ENCODE data around the gene CMC4. TPM values are rescaled to one million over a fixed set of nuclear protein-coding genes. Genes with fewer than 3 reads are reported as not detected.
A peak's percentile ranks its signal among the peaks of the same experiment; 100 is the strongest.

CMC4 gene
- total and polyA plus RNA-seq, 12 donors = 16.6 to 33.5 (median 22.9) TPM

DNA sequence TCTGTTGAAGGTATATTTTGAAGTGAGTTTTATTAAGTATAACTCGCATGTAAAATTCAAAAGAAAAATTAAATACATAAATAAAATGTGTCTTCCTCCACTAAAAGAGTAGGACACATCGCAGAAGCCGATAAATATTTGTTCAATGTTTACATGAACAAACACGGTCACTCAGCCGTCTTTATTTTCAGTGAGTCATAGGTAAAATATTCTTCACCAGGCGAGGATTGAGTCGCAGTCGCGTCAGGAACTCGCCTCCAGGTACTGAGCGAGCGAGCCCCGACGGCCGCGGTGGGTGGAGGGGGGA, 44.6 kb downstream of the CMC4 start:
- Histone ChIP-seq H3K9me3 (peaks cover 0 to 5% (median 0%) of the 10 kb centered on the region in 11 donors), H3K27me3 (no peaks in the 10 kb centered on the region), H3K36me3 (no peaks in the 10 kb centered on the region), H3K4me1 (peaks cover 0 to 29% (median 4%) of the 10 kb centered on the region in 9 donors), H3K4me3 (peak overlapping the region in 9 of 10 donors; percentile 32 to 75 (median 62)), H3K27ac (peak overlapping the region; percentile 85 to 99 (median 98))
- WGBS, 2 donors = 0 to 1% methylated on average over 15 to 16 of the region's 16 CpGs
- DNase-seq = no peak
- no peak for ATAC-seq
- TF ChIP-seq, protein P1, sequence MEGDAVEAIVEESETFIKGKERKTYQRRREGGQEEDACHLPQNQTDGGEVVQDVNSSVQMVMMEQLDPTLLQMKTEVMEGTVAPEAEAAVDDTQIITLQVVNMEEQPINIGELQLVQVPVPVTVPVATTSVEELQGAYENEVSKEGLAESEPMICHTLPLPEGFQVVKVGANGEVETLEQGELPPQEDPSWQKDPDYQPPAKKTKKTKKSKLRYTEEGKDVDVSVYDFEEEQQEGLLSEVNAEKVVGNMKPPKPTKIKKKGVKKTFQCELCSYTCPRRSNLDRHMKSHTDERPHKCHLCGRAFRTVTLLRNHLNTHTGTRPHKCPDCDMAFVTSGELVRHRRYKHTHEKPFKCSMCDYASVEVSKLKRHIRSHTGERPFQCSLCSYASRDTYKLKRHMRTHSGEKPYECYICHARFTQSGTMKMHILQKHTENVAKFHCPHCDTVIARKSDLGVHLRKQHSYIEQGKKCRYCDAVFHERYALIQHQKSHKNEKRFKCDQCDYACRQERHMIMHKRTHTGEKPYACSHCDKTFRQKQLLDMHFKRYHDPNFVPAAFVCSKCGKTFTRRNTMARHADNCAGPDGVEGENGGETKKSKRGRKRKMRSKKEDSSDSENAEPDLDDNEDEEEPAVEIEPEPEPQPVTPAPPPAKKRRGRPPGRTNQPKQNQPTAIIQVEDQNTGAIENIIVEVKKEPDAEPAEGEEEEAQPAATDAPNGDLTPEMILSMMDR (IDR thresholded peaks at IDR 0.05) = no peak
- intact Hi-C loops (cut with DNase I) = loop anchor here in 1 of 10 donors (5.0 kb wide), 1 partner anchor 46 kb away; the partner anchor contains the start of genes BRCC3, CMC4 and MTCP1

DNA sequence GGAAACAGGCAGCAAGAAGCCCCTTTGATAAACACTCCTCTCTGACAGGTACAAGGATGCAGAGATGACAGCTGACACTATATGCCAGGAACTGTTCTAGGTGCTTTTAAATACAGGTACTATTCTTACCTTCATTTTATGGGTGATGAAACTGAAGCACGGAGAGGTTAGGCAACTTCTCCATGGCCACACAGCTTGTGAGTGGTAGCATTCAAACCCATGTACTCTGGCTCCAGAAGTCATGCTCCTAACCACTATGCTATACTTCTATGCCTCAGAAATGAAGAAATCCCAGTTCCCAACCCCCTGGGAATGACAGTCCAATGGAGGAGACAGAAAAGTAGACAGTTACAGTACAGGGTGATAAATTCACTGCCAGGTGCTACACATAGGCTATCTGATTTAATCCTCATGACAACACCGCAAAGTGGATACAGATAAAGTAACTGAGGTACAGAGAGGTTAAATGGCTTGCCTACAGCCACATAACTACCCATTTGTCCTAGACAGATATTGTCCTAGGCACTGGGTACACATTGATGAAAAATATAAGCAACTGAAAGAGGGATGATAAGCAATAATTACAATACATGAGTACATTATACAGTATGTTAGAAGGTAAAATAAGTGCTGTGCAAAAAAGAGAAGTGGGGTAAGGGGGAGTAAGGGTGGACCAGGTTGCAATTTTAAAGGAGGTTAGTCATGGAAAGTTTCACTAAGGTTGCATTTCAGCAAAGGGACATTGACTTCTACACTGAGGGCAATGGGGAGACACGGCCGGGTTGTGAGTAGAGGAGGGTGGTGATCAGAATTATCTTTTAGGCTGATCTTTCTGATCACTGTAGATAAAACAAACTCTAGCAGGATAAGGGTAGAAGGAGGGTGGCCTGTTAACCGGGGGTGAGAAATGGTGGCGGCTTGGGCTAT, 46.8 kb downstream of the CMC4 start:
- Histone ChIP-seq H3K4me3 (no peak overlapping the region), H3K9me3 (peaks cover 0 to 5% (median 0%) of the 10 kb centered on the region in 11 donors), H3K27me3 (no peaks in the 10 kb centered on the region), H3K27ac (no peak overlapping the region), H3K4me1 (peaks cover 0 to 19% (median 4%) of the 10 kb centered on the region in 9 donors), H3K36me3 (no peaks in the 10 kb centered on the region)
- intact Hi-C loops (cut with DNase I) = no loop called here
- ATAC-seq = no peak
- WGBS, 2 donors = 95% methylated on average over 6 of the region's 6 CpGs
- TF ChIP-seq, protein P1 (IDR thresholded peaks at IDR 0.05) = no peak
- DNase-seq = no peak

DNA sequence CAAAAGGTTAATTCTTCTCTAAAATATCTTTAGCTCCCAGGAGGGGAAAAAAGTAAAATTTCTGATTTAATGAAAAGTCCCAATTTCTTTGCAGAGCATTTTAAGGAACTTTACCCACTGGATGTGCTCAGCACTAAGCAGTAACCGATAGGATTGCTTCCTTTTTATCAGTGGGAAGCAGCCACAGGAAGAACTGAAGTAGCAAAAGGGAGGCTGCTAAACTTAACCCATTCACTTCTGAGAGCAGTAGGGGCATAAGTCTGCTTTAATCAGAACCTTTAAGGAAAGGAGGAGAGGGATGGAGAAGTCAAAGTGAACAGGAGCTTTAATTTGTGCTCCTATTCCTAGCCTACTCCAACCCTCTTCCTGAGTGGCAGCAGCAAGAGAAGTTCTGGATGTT, 48.4 kb downstream of the CMC4 start, which contains the start of gene F8:
Gene F8 (minus strand): TSS at position 139 of the 400 bp plus-strand sequence. CDS start 171 bp downstream, outside the sequence.
- no peak for ATAC-seq
- H3K36me3 ChIP-seq = no peaks in the 10 kb centered on the region
- WGBS, 2 donors = 0 to 10% methylated on average over 1 of the region's 1 CpG
- peak within 1 kb of the TSS; percentile 3 to 54 (median 40) for H3K4me3 ChIP-seq
- H3K9me3 ChIP-seq = peaks cover 0 to 5% (median 0%) of the 10 kb centered on the region in 11 donors
- no peak for DNase-seq
- intact Hi-C loops (cut with DNase I) = no loop called here
- peak within 1 kb of the TSS in 7 of 10 donors; percentile 5 to 79 (median 58) for H3K27ac ChIP-seq
- H3K27me3 ChIP-seq = no peaks in the 10 kb centered on the region
- peaks cover 0 to 5% (median 0%) of the 10 kb centered on the region in 9 donors for H3K4me1 ChIP-seq
- TF ChIP-seq, protein P1 (IDR thresholded peaks at IDR 0.05) = no peak

DNA sequence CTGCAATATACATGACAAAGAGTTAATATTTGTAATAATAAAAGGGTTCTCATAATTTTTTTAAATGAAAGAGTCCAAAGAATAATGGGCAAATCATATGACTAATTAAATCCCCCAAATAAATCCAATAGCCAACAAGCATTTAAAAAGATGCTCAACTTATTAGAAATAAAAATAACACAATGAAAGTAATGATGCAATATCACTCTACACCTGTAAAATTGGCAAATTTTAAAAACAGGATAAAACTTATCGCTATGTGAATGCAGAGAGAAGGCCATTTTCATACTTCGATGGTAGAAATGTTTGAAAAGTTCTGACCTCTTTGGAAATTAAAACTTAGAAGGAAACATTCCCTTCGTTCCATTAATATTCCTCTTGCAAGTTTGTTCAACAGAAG, 50.3 kb downstream of the CMC4 start:
- Histone ChIP-seq H3K4me3 (peak overlapping the region in 9 of 10 donors; percentile 20 to 54 (median 46)), H3K27ac (peak overlapping the region in 7 of 10 donors; percentile 22 to 79 (median 58))
- intact Hi-C loops (cut with DNase I) = no loop called here

More for the DNA sequence above, 50.3 kb downstream of the CMC4 start:
- H3K9me3 ChIP-seq = no peaks in the 10 kb centered on the region
- no peak for ATAC-seq
- no peak for DNase-seq
- peaks cover 0 to 15% (median 0%) of the 10 kb centered on the region in 9 donors for H3K4me1 ChIP-seq
- whole genome bisulfite sequencing, 2 donors = 69 to 81% methylated on average over 3 of the region's 3 CpGs
- TF ChIP-seq, protein P1 (IDR thresholded peaks at IDR 0.05) = no peak
- H3K36me3 ChIP-seq = no peaks in the 10 kb centered on the region
- H3K27me3 ChIP-seq = no peaks in the 10 kb centered on the region

Other genes starting within 250 kb of the CMC4 start
- under 1 TPM in 3 of 10 donors, not detected in 7; 0.28 to 0.47 (median 0.28) TPM for gene SMIM9, start 236.5 kb downstream of the CMC4 start, total RNA-seq
- gene SMIM9, start 236.5 kb downstream of the CMC4 start, polyA plus RNA-seq = not detected
- 10 to 100 TPM; 16.1 to 34.3 (median 26.9) TPM for gene F8A1, start 184.8 kb downstream of the CMC4 start, total RNA-seq
- 10 to 100 TPM; 13.9 to 41.5 TPM for gene F8A1, start 184.8 kb downstream of the CMC4 start, polyA plus RNA-seq
- gene F8, start 48.4 kb downstream of the CMC4 start, total RNA-seq = 10 to 100 TPM; 21.6 to 92.4 (median 36.4) TPM
- gene F8, start 48.4 kb downstream of the CMC4 start, polyA plus RNA-seq = 10 to 100 TPM; 40.6 to 80.4 TPM
- gene FUNDC2, start 44.3 kb downstream of the CMC4 start, total RNA-seq = 100 to 1,000 TPM; 249 to 428 (median 312) TPM
- 100 to 1,000 TPM; 234 to 530 TPM for gene FUNDC2, start 44.3 kb downstream of the CMC4 start, polyA plus RNA-seq
- 10 to 100 TPM; 32.3 to 53.5 (median 48.8) TPM for gene MTCP1, start within 50 bp of the CMC4 start, total RNA-seq
- 100 to 1,000 TPM in 1 of 2 donors, 10 to 100 TPM in 1; 21.2 to 384 TPM for gene MTCP1, start within 50 bp of the CMC4 start, polyA plus RNA-seq
- gene BRCC3, start 372 bp upstream of the CMC4 start, total RNA-seq = 10 to 100 TPM; 13.9 to 20.3 (median 16.6) TPM
- gene BRCC3, start 372 bp upstream of the CMC4 start, polyA plus RNA-seq = 1 to 10 TPM; 4.9 to 8.4 TPM
- gene VBP1, start 145.3 kb upstream of the CMC4 start, total RNA-seq = 10 to 100 TPM; 62.4 to 85.0 (median 73.0) TPM
- 10 to 100 TPM; 21.4 to 57.0 TPM for gene VBP1, start 145.3 kb upstream of the CMC4 start, polyA plus RNA-seq
- gene RAB39B, start 193.4 kb upstream of the CMC4 start, total RNA-seq = under 1 TPM in 7 of 10 donors, not detected in 3; 0.07 to 0.25 (median 0.17) TPM
- under 1 TPM; 0.22 TPM for gene RAB39B, start 193.4 kb upstream of the CMC4 start, polyA plus RNA-seq